ENCODE data around the gene LRRC43.

Gene LRRC43

DNA sequence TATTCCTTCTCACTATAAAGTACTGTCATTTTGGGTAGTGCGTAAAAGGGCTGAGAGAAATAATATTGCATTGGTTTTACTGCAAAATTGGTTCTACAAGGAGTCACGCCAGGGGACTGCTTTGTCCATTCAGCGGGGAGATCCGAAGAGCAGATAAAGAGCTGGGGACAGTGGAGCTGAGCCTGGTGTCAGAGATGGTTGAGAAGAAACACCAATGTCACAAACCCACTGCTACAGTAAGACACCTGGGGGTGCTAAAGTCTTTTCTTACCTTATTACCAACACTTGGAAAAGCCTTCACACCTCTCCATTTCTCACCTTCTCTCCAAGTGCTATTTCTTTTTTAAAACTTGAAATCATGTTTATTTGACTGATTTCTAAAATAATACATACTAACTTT lies 23.0 kb upstream of the LRRC43 start:
- Histone ChIP-seq H3K27me3 (replicated peaks; ENCODE audit: control insufficient read depth, insufficient read depth, low read length) (no peaks in the 10 kb centered on the region), H3K36me3 (ENCODE audit: control insufficient read depth, insufficient read depth, low read length) (no peaks in the 10 kb centered on the region), H3K4me3 (replicated peaks; ENCODE audit: low read depth, low read length) (no peak overlapping the region)
- TF ChIP-seq, protein P1, sequence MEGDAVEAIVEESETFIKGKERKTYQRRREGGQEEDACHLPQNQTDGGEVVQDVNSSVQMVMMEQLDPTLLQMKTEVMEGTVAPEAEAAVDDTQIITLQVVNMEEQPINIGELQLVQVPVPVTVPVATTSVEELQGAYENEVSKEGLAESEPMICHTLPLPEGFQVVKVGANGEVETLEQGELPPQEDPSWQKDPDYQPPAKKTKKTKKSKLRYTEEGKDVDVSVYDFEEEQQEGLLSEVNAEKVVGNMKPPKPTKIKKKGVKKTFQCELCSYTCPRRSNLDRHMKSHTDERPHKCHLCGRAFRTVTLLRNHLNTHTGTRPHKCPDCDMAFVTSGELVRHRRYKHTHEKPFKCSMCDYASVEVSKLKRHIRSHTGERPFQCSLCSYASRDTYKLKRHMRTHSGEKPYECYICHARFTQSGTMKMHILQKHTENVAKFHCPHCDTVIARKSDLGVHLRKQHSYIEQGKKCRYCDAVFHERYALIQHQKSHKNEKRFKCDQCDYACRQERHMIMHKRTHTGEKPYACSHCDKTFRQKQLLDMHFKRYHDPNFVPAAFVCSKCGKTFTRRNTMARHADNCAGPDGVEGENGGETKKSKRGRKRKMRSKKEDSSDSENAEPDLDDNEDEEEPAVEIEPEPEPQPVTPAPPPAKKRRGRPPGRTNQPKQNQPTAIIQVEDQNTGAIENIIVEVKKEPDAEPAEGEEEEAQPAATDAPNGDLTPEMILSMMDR (IDR thresholded peaks at IDR 0.05; ENCODE audit: insufficient read depth, low read length, poor library complexity, severe bottlenecking): no peak
- DNase-seq (ENCODE audit: extremely low read depth, insufficient read length): no peak

DNA sequence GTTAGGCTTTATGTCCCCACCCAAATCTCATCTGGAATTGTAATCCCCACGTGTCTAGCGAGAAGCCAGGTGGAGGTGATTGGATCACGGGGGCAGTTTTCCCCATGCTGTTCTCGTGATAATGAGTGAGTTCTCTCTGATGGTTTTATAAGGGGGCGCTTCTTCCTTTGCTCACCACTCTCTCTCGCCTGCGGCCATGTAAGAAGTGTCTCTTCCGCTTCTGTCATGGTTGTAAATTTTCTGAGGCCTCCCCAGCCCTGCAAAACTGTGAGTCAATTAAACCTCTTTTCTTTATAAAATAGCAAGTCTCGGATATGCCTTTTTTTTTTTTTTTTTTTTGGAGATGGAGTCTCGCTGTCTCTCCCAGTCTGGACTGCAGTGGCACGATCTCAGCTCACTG lies 22.2 kb upstream of the LRRC43 start:
- Histone ChIP-seq H3K27me3 (replicated peaks; ENCODE audit: control insufficient read depth, insufficient read depth, low read length) (no peaks in the 10 kb centered on the region), H3K4me3 (replicated peaks; ENCODE audit: low read depth, low read length) (no peak overlapping the region), H3K36me3 (ENCODE audit: control insufficient read depth, insufficient read depth, low read length) (no peaks in the 10 kb centered on the region)
- TF ChIP-seq, protein P1 (IDR thresholded peaks at IDR 0.05; ENCODE audit: insufficient read depth, low read length, poor library complexity, severe bottlenecking): no peak
- no peak for DNase-seq (ENCODE audit: extremely low read depth, insufficient read length)

DNA sequence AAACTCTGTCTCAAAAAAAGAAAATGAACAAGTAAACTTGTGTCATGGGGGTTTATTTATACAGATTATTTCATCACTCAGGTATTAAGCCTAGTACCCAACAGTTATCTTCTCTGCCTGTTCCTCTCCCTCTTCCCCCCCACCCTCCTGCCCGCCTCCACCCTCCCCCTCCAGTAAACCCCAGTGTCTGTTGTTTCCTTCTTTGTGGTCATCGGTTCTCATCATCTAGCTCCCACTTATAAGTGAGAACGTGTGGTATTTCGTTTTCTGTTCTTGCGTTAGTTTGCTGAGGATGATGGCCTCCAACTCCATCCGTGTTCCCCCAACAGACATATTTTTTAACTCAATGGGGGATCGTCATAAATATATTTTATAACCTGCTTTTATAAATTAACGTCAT lies 21.2 kb upstream of the LRRC43 start:
- no peak overlapping the region for H3K4me3 ChIP-seq (replicated peaks; ENCODE audit: low read depth, low read length)
- no peaks in the 10 kb centered on the region for H3K36me3 ChIP-seq (ENCODE audit: control insufficient read depth, insufficient read depth, low read length)
- no peak for DNase-seq (ENCODE audit: extremely low read depth, insufficient read length)
- TF ChIP-seq, protein P1 (IDR thresholded peaks at IDR 0.05; ENCODE audit: insufficient read depth, low read length, poor library complexity, severe bottlenecking): no peak
- no peaks in the 10 kb centered on the region for H3K27me3 ChIP-seq (replicated peaks; ENCODE audit: control insufficient read depth, insufficient read depth, low read length)

DNA sequence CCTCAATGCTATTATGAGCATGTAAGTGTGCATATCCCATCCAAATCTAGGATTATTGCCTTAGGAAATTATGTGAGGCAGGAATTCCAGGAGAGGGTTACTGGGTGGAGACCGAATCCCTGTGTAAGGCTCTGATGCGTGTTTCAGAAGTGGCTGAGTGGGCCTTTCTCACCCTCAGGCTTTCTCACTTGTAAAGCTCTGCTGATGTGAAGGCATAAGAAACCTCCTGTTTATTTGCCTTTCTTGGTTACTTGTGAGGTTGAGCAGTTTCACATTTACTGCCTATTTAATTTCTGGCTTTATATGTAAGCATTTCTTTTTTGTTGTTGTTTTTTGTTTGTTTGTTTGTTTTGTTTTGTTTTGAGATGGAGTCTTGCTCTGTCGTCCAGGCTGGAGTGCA lies 19.9 kb upstream of the LRRC43 start:
- Histone ChIP-seq H3K27me3 (replicated peaks; ENCODE audit: control insufficient read depth, insufficient read depth, low read length) (no peaks in the 10 kb centered on the region), H3K4me3 (replicated peaks; ENCODE audit: low read depth, low read length) (no peak overlapping the region), H3K36me3 (ENCODE audit: control insufficient read depth, insufficient read depth, low read length) (no peaks in the 10 kb centered on the region)
- DNase-seq (ENCODE audit: extremely low read depth, insufficient read length): no peak
- TF ChIP-seq, protein P1 (IDR thresholded peaks at IDR 0.05; ENCODE audit: insufficient read depth, low read length, poor library complexity, severe bottlenecking): no peak

DNA sequence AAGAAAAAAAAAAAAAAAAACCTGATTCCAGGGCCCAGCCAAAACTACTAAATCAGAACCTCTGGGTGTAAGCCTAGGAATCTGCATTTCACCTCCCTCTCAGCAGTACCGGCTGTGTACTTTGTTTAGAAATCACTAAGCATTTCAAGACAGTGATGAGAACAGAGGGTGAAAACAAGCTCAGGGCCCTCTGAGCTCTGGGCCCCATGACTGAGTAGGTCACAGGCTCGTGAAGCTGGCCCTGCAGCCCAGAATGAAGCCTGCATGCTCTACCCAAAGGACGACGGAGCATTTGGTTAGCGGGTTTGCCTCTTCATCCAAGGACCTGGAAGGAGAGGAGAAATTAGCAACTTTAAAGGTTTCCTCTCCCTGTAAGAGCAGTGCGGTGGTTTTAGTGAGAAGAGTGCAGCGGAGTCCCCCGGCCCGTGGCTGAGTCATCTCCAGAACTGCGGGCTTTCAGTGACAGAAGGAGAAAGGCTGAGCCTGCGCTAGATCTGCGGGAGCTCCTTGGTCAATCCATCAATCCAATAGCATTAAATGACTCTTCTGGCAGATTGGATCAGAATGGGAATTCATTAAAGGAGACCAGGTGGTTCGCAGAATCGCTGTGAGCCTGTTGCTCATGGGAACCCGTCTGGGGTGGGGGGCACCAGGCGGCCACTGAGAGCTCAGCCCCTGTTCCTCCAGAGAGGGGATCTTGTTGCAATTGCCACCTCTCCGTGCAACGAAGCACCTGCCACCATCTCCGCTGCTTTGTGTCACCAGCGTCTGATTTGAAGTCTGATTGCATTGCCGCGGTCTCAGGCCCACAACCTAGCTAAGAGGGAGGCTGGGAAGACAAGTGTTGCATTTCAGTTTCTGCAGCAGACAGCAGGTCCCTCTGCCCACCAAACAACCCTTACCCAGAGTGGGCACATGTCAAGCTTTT lies 16.2 kb upstream of the LRRC43 start:
- Histone ChIP-seq H3K36me3 (ENCODE audit: control insufficient read depth, insufficient read depth, low read length) (no peaks in the 10 kb centered on the region), H3K27me3 (replicated peaks; ENCODE audit: control insufficient read depth, insufficient read depth, low read length) (peaks cover under 1% of the 10 kb centered on the region; the same call in 1 of the 2 replicates), H3K4me3 (replicated peaks; ENCODE audit: low read depth, low read length) (peak overlapping the region; percentile 13; the same call in 1 of the 2 replicates)
- DNase-seq (ENCODE audit: extremely low read depth, insufficient read length): peak; percentile 79
- TF ChIP-seq, protein P1 (IDR thresholded peaks at IDR 0.05; ENCODE audit: insufficient read depth, low read length, poor library complexity, severe bottlenecking): no peak

Data from GM06990 (cell line).